ENCODE results near the gene TMEM132D.

GRCh38 chr12:129659961-129660622, 243.7 kb downstream of the TMEM132D start:
- TF ChIP-seq, protein P1, sequence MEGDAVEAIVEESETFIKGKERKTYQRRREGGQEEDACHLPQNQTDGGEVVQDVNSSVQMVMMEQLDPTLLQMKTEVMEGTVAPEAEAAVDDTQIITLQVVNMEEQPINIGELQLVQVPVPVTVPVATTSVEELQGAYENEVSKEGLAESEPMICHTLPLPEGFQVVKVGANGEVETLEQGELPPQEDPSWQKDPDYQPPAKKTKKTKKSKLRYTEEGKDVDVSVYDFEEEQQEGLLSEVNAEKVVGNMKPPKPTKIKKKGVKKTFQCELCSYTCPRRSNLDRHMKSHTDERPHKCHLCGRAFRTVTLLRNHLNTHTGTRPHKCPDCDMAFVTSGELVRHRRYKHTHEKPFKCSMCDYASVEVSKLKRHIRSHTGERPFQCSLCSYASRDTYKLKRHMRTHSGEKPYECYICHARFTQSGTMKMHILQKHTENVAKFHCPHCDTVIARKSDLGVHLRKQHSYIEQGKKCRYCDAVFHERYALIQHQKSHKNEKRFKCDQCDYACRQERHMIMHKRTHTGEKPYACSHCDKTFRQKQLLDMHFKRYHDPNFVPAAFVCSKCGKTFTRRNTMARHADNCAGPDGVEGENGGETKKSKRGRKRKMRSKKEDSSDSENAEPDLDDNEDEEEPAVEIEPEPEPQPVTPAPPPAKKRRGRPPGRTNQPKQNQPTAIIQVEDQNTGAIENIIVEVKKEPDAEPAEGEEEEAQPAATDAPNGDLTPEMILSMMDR (IDR thresholded peaks at IDR 0.05; ENCODE audit: low read depth, low read length), result no peak
- no peak for TF ChIP-seq MAX (IDR thresholded peaks at IDR 0.05; ENCODE audit: low read depth, low read length)
